ENCODE measurements around the gene RIPOR2.
"Not testable (repeated sequence)": the region's sequence is repeated elsewhere in the genome, so short reads cannot be mapped to it uniquely, and the experiment has no call there.

Gene RIPOR2

DNA sequence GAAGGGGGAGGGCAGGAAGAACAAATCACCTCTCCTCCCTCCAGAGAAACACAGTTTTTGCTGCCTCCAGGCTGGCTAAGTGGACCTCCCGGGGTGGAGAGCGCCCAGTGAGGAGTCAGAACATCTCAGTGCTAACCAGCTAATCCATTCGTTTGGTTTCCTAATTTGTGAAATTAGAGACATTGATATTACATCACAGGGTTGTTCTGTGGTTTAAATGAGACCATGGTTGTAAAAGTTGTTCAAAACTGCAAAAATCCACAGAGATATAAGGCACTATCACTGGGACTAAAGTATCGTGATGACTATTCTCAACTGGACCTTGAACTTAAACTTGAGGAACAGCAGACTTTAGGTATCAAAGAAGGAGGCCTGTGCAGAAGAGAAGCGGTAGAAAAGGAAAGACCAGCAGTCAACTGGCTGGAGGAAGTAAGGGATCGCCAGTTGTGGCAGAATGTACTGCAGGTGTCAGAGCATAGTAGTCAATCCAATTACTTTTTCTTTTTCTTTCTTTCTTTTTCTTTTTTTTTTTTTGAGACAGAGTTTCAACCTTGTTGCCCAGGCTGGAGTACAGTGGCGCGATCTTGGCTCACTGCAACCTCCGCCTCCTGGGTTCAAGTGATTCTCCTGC is 33.9 kb downstream of the RIPOR2 start:
- no peak for FAIRE-seq

DNA sequence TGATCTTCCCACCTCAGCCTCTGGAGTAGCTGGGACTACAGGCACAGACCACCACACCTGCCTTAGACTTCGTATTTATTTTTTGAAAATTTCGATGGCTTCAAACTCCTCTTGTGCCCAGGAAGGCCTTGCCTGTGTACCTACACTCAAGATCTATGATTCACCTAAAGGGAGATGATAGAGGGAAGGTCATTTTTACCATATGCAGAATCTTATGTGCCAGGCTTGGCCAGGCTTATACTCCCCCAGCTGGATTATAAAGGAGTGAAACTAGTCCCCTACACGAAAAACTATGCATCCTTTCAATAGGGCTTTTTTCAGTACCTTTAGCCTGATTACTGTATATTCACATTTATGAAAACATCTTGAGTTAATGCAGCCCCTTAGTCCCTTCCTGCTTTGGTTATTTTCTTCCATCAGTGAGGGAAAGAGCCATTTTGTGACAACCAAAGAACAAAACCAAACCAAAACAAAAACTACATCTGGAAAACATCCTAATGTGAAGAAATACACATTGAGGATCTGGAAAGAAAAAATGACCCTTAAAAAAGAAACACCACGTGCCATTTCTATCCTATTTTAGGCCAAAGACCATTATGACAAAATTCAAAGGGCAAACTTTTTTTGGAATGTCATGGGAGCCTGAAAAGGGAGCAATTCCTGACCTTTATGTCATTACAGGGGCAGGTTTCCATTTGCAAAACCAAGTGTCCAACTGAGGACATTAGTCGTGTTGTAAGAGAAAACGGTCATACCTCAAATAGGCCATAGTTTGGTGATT is 34.7 kb downstream of the RIPOR2 start:
- no peak for FAIRE-seq

DNA sequence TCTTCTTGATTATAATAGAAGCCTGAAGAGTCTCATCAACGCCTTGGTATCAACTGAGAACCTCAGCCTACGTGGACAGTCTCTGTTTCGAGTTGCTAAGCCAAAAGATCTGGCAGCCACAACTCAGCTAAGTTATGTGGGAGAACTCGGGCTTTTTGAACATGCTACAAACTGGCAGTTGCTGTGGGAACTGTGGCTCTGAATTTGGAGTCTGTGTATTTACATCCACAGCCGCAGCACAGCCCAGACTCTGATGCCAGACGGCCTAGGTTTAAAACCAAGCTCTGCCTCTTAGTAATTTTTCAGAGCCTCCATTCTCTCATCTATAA is 35.8 kb downstream of the RIPOR2 start:
- no peak for FAIRE-seq

DNA sequence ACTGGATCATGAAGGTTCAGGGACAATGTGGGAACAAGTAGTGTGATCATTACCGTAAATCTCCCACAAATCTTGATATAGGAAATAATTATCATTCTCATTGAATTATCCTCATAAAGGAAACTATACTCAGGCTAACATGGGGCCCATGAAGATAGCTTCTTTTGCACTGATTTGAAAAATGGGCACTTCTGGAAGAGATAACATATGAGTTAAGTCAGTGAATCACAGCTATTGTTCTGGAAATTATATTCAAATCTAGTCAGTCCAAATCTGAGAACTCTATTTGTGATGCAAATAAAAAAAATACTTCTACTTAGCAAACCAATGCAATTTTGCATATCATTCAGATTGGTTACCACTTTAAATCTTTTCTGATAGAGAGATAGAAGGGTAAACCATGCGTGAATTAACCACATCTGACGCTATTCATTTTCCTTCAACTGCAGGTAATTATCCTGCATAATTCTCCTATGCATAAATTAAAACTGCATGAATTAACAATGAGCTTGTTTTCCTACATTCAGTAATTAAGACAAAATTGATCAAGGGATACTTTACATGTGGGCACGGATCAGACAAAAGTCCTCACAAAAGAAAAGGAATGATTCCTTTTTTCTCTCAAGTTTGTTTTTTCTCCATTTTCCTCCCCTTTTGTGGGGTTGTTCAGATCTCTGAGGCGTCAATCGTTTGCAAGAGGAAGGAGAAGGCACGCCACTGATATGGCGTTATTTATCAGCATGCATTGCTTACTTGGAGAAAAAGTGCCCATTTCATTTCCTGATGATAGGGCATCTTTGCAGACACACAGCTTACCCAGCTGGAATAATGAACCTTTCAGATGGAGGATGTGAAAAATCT is 36.4 kb downstream of the RIPOR2 start:
- no peak for FAIRE-seq

DNA sequence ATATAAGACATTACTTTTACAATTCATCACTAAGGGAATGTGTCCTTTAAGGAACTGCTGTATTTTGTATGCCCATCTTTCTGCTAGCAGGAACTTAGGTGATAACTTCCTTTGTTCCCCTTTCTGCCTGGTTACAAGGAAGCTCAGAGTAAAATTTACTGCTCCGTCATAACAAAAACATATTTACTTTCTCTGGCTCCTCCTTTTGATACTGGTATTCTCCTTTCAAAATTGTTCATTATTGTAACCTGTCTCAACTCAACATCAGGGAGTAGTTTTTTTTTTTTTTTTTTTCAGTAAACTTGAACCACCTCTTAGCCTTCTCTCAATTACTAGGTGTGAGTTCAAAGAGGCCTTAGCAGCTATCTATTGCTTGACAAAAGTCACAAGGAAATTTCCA is 37.1 kb downstream of the RIPOR2 start:
- FAIRE-seq = no peak

DNA sequence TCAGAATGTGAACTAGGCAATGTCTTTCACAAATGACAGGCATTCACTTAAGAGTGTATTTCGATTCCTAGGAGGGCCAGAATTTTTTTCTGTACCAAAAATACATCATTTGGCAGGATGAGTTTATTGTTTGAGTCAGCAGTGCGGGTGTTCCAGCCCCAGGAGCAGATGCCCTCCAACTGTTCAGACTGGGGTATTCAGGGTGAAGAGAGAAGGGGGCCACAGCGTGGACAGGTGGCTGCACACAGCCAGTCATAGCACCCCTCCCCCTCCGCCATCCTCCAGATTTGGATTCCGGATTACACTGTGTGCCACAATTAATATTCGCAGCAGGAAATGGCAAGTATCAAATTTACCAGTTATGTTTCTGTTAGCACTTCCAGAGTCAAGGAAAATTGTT is 38.6 kb downstream of the RIPOR2 start:
- no peak for FAIRE-seq

DNA sequence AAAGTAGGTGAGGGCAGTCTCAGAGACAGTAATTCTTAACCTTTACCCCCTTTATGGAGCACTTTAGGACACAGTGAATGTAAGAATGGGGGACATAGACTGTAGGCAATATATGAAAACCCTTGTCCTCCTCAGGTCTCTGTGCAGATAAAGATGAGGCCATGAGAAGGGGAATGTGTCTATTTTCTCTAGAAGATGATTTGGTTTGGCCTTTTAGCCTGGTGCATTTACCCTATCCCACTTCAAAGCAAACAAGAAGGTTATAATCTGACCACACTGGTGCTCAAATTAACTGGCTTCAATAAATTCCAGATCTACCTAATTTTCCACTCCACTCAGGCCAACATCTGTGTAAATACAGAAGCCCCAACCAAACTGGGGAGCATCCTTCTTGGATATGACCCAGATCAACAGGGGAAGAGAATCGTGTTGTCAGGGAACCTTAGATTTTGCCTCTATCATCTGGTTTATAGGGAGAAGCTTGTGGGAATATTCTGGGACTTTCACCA is 42.4 kb downstream of the RIPOR2 start:
- FAIRE-seq = no peak

DNA sequence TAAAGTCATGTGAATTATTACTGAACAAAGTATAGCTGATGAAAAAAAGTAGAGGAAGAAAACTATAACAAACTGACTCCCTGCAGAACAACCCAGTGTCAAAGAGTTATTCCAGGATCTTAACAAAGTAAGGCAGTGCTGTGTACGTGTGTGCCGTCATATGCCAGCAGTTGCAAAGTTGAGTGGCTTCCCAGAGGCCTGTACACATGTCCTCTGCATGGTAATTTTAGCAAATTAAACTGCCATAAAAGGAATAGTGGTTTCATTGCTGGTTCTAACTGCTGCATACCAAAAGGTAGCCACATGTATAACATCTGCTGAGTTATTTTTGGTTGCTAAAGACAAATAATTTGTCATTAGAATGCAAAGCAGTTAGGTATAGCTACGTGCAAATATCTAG is 44.8 kb downstream of the RIPOR2 start:
- FAIRE-seq = no peak

DNA sequence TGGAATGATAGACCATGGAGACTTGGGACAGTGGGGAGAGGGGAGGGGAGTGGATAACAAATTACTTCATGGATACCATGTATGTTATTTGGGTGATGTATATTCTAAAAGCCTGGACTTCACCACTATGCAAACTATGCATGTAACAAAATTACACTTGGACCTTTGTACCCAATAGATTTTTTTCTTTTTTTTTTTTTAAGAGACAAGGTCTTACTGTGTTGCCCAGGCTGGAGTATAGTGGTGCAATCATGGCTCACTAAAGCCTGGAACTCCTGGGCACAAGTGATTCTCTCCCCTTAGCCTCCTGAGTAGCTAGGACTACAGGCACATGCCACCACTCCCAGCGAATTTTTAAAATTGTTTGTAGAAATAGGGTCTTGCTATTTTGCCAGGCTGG is 45.3 kb downstream of the RIPOR2 start:
- no peak for FAIRE-seq

DNA sequence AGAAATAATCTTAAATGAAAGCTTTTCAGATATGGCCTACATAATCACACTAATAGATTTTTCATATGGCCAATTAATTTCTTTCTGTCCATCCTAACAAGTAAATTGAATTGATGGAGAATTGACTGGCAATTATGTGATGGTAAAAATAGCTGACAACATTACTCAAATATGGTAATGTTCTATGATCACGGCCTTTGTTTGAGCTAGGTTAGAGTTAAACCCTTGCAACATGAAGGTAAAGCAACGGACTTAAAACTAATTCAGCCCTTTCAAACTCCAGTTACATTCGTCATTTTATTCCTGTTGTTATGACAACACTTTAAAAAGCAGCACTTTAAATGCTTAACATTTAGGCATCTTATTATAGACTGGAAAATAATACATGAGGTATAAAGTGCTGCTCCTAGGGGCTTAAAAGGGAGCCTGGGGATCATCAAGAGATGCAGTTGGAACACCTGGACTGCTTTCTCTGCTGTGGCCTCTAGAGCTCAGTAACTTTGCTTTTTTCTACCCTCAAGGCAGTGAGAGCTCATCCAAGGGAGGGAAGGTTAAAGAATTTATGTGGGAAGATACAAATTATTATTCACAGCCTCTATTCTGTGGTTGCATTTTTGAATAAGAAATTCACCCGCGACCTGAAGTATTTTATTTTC is 46.9 kb downstream of the RIPOR2 start:
- no peak for FAIRE-seq

DNA sequence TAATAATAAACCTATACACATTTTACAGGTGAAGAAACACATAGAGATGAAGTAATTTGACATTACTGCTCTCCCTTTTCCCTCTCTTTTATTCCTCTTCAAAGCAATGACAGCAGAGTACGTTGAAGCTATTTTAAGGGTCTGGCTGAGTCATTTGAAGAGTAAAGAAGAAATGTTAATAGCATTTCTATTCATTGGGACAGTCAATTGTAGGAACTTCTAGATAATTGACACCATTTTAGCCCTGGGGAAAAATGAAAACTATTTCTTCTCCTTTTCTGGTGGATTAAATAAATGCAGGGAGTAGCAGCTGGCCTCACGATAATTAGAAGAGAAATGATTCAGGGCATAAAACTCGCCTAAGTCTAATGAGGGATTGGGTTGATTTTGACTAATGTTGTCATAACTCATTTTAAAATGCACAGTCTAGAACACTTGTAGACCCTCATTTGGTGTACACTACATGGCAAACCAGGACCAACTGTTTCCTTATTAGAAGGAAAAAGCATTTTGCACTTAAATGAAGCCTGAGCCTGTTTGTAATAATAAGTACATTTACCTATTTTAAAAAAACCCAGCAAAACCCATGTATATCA is 48.1 kb downstream of the RIPOR2 start:
- FAIRE-seq = no peak

DNA sequence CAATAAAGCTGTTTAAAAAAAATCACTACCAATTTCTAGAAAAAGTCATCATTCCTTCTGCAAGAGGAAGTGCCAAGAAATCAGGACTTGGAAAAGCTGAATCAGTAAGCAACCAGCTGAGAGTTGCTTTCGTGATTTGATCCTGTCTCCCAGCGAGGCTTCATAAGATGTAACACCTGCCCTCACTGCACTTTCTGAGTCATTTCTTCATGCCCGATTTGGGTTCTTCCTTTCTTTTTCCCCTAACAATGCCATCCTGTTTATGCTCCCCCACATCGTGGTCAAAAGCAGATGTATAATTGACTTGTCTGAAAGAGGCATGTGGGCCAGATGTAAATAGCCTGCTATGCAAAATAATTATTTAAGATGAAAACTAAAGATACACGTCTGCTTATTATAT is 52.1 kb downstream of the RIPOR2 start:
- FAIRE-seq = no peak

DNA sequence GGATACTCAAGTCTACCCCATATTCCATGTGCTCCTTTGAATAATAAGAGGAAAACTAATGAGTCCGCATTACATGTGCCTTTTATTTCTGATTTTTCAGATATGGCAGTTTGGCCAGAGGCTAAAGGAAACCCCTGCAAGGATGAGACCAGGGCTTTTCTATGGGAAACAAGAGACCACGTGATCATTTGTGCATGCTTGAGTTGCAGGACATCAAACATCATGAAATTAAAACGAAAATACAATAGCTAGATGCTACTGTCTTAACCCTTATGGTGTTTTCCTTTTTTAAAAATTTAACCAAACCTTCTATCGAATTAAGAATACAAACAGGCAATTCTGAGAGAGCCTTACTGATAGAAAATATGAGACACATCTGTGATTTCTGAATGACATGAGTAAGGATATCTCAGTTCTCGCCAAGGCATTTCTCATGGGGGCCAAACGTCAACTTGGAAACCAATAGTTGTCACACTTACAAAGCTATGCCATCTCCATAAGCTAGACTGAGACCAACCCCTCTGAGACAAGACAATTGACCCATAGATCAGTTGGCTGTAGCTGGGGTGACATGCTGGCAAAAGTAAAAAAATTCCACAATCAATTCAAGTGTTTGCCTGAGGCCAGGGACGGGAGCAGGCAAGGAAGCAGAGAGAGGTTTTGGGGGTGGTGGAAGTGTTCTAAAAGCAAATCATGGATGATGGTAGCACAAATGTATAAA is 52.8 kb downstream of the RIPOR2 start:
- FAIRE-seq = no peak

DNA sequence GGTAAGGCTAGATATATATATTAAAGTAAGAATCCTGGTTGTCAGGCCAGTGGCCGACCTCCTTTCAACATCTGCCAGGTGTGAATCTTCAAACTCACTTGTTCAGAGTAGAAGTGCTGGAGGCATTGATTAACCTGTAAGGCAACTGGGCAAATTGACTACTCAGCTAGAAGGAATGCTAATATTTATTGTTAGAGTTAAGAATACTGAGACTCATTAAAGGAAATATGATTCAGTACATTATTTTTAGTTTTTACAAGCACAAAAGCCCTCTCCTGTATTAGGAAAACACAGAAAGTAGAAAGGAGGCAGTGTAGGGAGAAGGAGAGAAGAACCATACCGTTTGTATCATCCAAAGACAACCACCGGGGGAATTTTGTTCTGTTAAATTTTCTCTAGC is 53.5 kb downstream of the RIPOR2 start:
- no peak for FAIRE-seq

DNA sequence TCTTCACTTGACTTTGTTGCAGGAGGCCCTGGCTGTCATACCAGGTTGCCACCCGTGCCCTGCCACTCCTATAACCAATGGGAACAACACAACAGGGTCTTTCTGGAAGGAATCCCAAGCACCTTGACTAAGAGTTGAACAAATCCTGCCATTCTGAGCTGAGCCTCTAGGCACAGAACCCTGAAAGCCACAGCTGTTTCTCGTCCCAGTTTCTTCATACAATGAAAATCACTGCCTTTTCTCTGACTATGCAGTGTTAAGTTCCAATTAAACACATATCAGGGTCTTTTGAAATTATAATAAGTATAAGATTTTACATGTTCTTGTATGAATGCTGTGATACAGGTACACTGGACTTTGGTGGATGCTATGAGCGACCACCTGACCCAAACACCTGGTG is 54.4 kb downstream of the RIPOR2 start:
- no peak for FAIRE-seq

DNA sequence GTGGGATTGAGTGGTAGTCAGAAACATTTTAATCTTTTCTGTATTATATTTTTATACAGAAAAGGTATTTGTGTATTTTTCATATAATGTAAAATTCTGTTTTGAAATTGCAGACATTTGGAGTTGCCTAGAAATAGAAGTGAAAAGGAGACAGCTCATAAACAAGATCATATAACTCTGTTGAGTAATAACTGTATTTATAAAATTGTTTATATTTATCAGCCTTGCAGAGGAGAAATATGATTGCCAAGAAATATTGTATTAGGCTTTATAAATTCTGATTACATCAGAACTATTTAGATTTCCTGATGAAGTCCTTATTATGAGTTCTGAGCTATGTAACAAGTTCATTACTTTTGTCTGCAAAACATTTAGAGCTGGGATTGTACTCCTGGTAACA is 55.3 kb downstream of the RIPOR2 start:
- FAIRE-seq = no peak

DNA sequence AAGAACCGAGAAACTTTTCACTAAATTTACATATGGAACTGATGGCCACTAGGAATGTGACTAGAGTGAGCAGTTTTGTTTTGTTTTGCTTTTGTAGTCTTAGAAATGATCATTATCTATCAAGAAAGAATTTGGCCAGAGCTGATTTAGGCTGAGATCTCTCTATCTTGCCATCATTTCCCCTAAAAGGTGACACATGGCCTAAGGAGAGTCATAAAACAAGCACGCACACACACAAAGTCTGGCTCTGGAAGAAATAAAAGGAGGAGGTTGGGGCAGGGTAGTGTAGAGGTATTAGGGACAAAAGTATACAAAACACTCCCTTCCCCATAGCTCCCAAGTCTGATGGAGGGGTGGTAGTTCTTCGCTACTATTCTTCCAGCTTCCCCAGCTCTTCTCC is 56.4 kb downstream of the RIPOR2 start:
- no peak for FAIRE-seq

DNA sequence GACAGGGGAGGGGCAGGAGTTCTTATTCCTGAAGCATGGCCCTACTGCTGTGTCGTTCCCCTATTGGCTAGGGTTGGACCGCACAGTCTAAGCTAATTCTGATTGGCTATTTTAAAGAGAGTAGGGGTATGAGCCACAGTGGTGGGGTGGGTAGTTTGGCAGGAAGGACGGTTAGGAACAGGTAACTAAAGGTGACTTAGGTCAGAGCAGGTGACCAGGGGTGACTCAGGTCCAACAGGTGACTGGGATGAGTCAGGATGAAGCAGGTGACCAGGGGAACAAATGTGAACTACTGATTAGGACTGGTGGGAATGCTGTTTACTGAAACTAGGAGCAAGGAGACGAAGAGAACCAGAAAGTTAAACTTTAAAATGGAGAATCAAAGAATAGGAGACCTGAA is 58.0 kb downstream of the RIPOR2 start:
- FAIRE-seq = not testable (repeated sequence)

DNA sequence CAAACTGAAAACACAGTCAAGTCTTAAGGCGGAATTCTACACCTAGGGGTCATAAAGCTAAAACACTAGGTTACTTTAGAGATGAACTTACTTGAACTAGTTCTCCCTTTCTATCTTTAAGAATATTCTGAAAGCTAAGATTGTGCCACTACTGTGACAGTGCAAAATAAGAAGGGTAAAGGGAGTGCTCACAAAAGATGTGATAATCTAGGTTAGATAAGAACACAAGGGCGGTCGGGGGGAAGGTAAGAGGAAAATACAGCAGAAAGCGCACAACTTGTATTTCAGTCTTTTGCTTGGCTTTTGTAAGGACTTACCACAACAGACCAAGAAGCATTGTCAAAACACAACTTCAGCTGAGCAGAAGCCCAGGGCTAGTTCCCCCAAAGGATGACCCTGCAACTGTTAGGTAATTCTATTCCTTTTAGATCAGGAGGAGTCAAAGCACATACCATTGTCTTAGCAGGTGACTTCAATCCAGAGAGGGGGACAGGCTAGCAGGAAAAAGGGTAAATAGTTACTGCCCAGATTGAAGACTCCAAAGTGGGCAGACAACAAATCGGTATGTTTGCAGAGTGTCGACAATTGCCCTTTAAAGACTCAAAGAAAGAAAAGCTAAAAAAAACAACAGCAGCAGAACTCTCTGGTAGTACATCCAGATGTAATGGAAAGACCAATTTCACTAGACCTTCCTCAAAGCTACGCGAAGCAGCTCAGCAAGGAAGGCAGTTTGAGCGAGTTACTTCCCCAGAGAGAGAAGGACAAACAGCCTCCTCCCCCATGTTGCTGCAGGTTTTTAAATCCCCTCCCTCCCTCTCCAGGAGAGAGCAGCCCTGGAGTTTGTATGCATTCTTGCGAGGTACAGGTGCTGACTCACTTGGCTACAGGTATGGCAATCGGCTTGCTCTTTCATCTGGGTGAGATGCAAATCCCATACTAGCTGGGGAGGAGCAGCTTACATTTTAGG is 59.0 kb downstream of the RIPOR2 start:
- FAIRE-seq = no peak

DNA sequence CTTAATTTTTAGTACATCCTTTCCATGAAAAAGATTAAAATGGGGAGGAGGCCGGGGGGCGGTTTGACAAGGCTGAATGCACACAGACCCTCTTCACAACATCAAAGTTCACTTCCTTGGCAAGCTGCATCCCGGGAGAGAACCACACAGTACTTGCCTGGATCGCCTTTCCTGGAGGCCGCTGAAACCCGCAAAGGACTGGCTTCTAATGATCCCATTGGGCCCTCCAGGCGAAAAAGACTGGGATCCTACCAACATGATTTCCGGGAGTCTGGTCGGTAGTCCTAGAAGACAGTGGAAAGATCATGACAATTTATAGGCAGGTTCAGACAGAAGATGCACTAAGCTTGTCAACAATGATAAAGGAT is 60.2 kb downstream of the RIPOR2 start:
- FAIRE-seq = no peak
